ENCODE results near the gene KRTAP5-7.
"Not testable (repeated sequence)": the region's sequence is repeated elsewhere in the genome, so short reads cannot be mapped to it uniquely, and the experiment has no call there.

GRCh38 chr11:71571101-71571850, 44.2 kb downstream of the KRTAP5-7 start:
- not testable (repeated sequence) for TF ChIP-seq CTCF (CRISPR knock-in tag; IDR thresholded peaks at IDR 0.05); ELF4 (CRISPR knock-in tag; IDR thresholded peaks at IDR 0.05; ENCODE audit: borderline replicate concordance); TCF7L2 (IDR thresholded peaks at IDR 0.05; ENCODE audit: low read depth, low read length)
